Psoas muscle (tissue), 8 donors: ENCODE measurements around the gene UGT2A1. TPM values are rescaled to one million over a fixed set of nuclear protein-coding genes. Genes with fewer than 3 reads are reported as not detected.

ENCODE experiments used
- ATAC-seq, 4 donors: fragments of 200-7000 bp; cut with Tn5 transposase; one replicate each; pipeline ENCODE4 v1.9.1; 2020; ENCODE audit warnings: moderate library complexity in 3 of 4, mild to moderate bottlenecking in 2 of 4
- DNase-seq, 2 donors: peaks; one replicate each; pipeline ENCODE4 v3.0.0-alpha.2; 2020
- H3K27ac ChIP-seq: fragments of 200-600 bp; one replicate; pipeline ENCODE4 v1.8.0; 2022
- H3K27me3 ChIP-seq, 3 donors: fragments of 200-600 bp in 1 of 3; one replicate each; pipeline versions ENCODE4 v1.6.1 to v1.8.0; 2013 to 2022; ENCODE audit warnings: low read length in 2 of 3, mild to moderate bottlenecking in 2 of 3, moderate library complexity in 1 of 3; ENCODE audit not compliant: insufficient read depth in 3 of 3
- H3K36me3 ChIP-seq, 2 donors: fragments of 200-600 bp in 1 of 2; one replicate each; pipeline versions ENCODE4 v1.6.1 to v1.8.0; 2013 to 2022; ENCODE audit warnings: low read depth in 1 of 2, mild to moderate bottlenecking in 1 of 2, moderate library complexity in 1 of 2; ENCODE audit not compliant: insufficient read depth in 1 of 2
- H3K4me1 ChIP-seq: fragments of 200-600 bp; one replicate; pipeline ENCODE4 v1.8.0; 2022
- H3K4me3 ChIP-seq: fragments of 200-600 bp; one replicate; pipeline ENCODE4 v1.8.0; 2022; ENCODE audit warnings: mild to moderate bottlenecking
- H3K9me3 ChIP-seq: fragments of 200-600 bp; one replicate; pipeline ENCODE4 v1.8.0; 2022
- CTCF ChIP-seq: fragments of 200-600 bp; IDR thresholded peaks from one replicate; pipeline ENCODE4 v1.8.0; 2022; ENCODE audit warnings: antibody characterized with exemption
- WGBS, 3 donors: extraction: QIAGEN DNeasy Blood & Tissue Kit; methylation state at CpG; one replicate each; pipeline versions ENCODE4 v1.1.6 to v1.1.7; 2013; 5-methylcytosine and 5-hydroxymethylcytosine counted together
- intact Hi-C, 2 donors: fragments of 100-400 bp; cut with DNase I; formaldehyde crosslinking; loops; one replicate each; pipeline versions ENCODE4 v1.11.0 to v1.14.2; 2022
- polyA plus RNA-seq, 3 donors: library from polyadenylated mRNA; stranded (reverse); fragments of 200-250 nt; gene quantifications; one replicate each; pipeline ENCODE4 v1.2.3, GENCODE V29; 2013
- total RNA-seq, 4 donors: library from RNA; stranded (reverse); fragmentation: NEBNext Ultra II Directional in 2 of 4; extraction: Animal tissue kit (Norgen Biotek cat#: 25700) in 2 of 4; gene quantifications; one replicate each; pipeline versions ENCODE4 v1.2.1 to v1.2.4, GENCODE V29; 2021 to 2023
- donor health status: healthy with polysubstance abuse.
- donor health status: DM: no; HTN: no; CAD: no; lungs with moderate emphysema.
- donor health status: Bipolar disorder and iron deficiency.
- donor health status: healthy.
- donor health status: DM: yes; HTN: yes; CAD: no.
- donor health status: DM: no; HTN: no; CAD: no.
- donor health status: DM: no; HTN: no; CAD: no.
- donor health status: DM: yes; HTN: yes; CAD: no.

Gene UGT2A1
- total and polyA plus RNA-seq, 7 donors: not detected

- DNase-seq: no peak
- H3K4me3 ChIP-seq: no peak overlapping the region
- ATAC-seq: no peak
- WGBS, 3 donors: 64 to 70% (median 66%) methylated on average over 2 of the region's 2 CpGs
- intact Hi-C loops: no loop called here
- H3K4me1 ChIP-seq: no peaks in the 10 kb centered on the region
- H3K27me3 ChIP-seq: peaks cover 0 to 2% (median 0%) of the 10 kb centered on the region in 3 donors
- H3K36me3 ChIP-seq: no peaks in the 10 kb centered on the region
- H3K27ac ChIP-seq: no peak overlapping the region
- no peaks in the 10 kb centered on the region for H3K9me3 ChIP-seq
- TF ChIP-seq CTCF: no peak
Observed at GRCh38 chr4:69600013-69600412, 53.0 kb downstream of the UGT2A1 start.

- ATAC-seq: no peak
- no peaks in the 10 kb centered on the region for H3K4me1 ChIP-seq
- no peak overlapping the region for H3K27ac ChIP-seq
- no peaks in the 10 kb centered on the region for H3K27me3 ChIP-seq
- no peak for DNase-seq
- H3K9me3 ChIP-seq: no peaks in the 10 kb centered on the region
- no peaks in the 10 kb centered on the region for H3K36me3 ChIP-seq
- H3K4me3 ChIP-seq: no peak overlapping the region
- intact Hi-C loops: no loop called here
- no peak for TF ChIP-seq CTCF
- 35 to 45% (median 38%) methylated on average over 4 of the region's 4 CpGs for WGBS, 3 donors
Observed at GRCh38 chr4:69594382-69594781, 58.7 kb downstream of the UGT2A1 start.

- H3K36me3 ChIP-seq: no peaks in the 10 kb centered on the region
- TF ChIP-seq CTCF: no peak
- no peaks in the 10 kb centered on the region for H3K4me1 ChIP-seq
- H3K27ac ChIP-seq: no peak overlapping the region
- no peak for DNase-seq
- WGBS, 3 donors: 37 to 52% (median 39%) methylated on average over 1 of the region's 1 CpG
- no peak overlapping the region for H3K4me3 ChIP-seq
- intact Hi-C loops: no loop called here
- no peaks in the 10 kb centered on the region for H3K27me3 ChIP-seq
- ATAC-seq: no peak
- no peaks in the 10 kb centered on the region for H3K9me3 ChIP-seq
Observed at GRCh38 chr4:69591364-69591763, 61.7 kb downstream of the UGT2A1 start.

GRCh38 chr4:69589884-69590283, 63.2 kb downstream of the UGT2A1 start:
- Histone ChIP-seq H3K27ac (no peak overlapping the region), H3K36me3 (no peaks in the 10 kb centered on the region), H3K4me3 (no peak overlapping the region), H3K9me3 (no peaks in the 10 kb centered on the region), H3K4me1 (no peaks in the 10 kb centered on the region), H3K27me3 (no peaks in the 10 kb centered on the region)
- DNase-seq: no peak
- no peak for ATAC-seq
- 55 to 74% (median 61%) methylated on average over 1 of the region's 1 CpG for WGBS, 3 donors
- intact Hi-C loops: no loop called here
- TF ChIP-seq CTCF: no peak

- no peak for TF ChIP-seq CTCF
- Histone ChIP-seq H3K4me1 (no peaks in the 10 kb centered on the region), H3K9me3 (no peaks in the 10 kb centered on the region), H3K4me3 (no peak overlapping the region), H3K36me3 (no peaks in the 10 kb centered on the region), H3K27me3 (no peaks in the 10 kb centered on the region), H3K27ac (no peak overlapping the region)
- DNase-seq: no peak
- no peak for ATAC-seq
- WGBS, 3 donors: 70 to 80% (median 71%) methylated on average over 5 of the region's 5 CpGs
- intact Hi-C loops: no loop called here
Observed at GRCh38 chr4:69584135-69584534, 68.9 kb downstream of the UGT2A1 start.
